Natural killer cell (primary cell): ENCODE results near the gene KANTR. TPM values are rescaled to one million over a fixed set of nuclear protein-coding genes. Genes with fewer than 3 reads are reported as not detected.

Experiments
- ATAC-seq, 3 donors: fragments of 150-1000 bp in 2 of 3; fragments of 200-7000 bp in 1 of 3; cut with Tn5 transposase; 1 replicate in 1 of 3; 2 replicates in 2 of 3; pipeline ENCODE4 v1.10.0; 2021; ENCODE audit warnings: mild to moderate bottlenecking in 2 of 3, moderate library complexity in 2 of 3
- DNase-seq, 2 donors: peaks; one replicate each; pipeline versions ENCODE4 v3.0.0 to v3.0.0-alpha.2; 2013 to 2021; ENCODE audit warnings: mixed read lengths in 1 of 2
- H3K27ac ChIP-seq: one replicate; pipeline ENCODE4 v1.5.1; 2013; ENCODE audit warnings: mild to moderate bottlenecking, low read length
- H3K27me3 ChIP-seq: one replicate; pipeline ENCODE4 v1.6.1; 2013; ENCODE audit warnings: low read length; ENCODE audit not compliant: control insufficient read depth, insufficient read depth
- H3K36me3 ChIP-seq: one replicate; pipeline ENCODE4 v1.6.1; 2013; ENCODE audit warnings: low read length; ENCODE audit not compliant: control insufficient read depth, insufficient read depth
- H3K4me1 ChIP-seq: one replicate; pipeline ENCODE4 v1.6.1; 2013; ENCODE audit warnings: low read length; ENCODE audit not compliant: control insufficient read depth, insufficient read depth
- H3K4me3 ChIP-seq: one replicate; pipeline ENCODE4 v1.5.1; 2013; ENCODE audit warnings: low read length
- H3K9me3 ChIP-seq: one replicate; pipeline ENCODE4 v1.6.1; 2013; ENCODE audit warnings: low read length; ENCODE audit not compliant: control insufficient read depth, insufficient read depth
- H3K27ac Mint-ChIP-seq, 2 donors: one replicate each; pipeline ENCODE4 v1.8.0; 2022; ENCODE audit warnings: mild to moderate bottlenecking in 2 of 2, mixed read lengths in 2 of 2, moderate library complexity in 1 of 2
- H3K27me3 Mint-ChIP-seq, 2 donors: one replicate each; pipeline ENCODE4 v1.8.0; 2022; ENCODE audit warnings: low read depth in 2 of 2, mixed read lengths in 2 of 2
- H3K36me3 Mint-ChIP-seq: one replicate; pipeline ENCODE4 v1.8.0; 2022; ENCODE audit warnings: mixed read lengths
- H3K4me1 Mint-ChIP-seq, 2 donors: one replicate each; pipeline ENCODE4 v1.8.0; 2022; ENCODE audit warnings: mixed read lengths in 2 of 2
- H3K4me3 Mint-ChIP-seq: one replicate; pipeline ENCODE4 v1.8.0; 2022; ENCODE audit warnings: mild to moderate bottlenecking, moderate library complexity, mixed read lengths
- H3K9me3 Mint-ChIP-seq, 2 donors: one replicate each; pipeline ENCODE4 v1.8.0; 2022; ENCODE audit warnings: mixed read lengths in 2 of 2
- WGBS: methylation state at CpG from one replicate; pipeline ENCODE4 v1.1.7; 2013; ENCODE audit warnings: missing lambda C conversion rate; ENCODE audit not compliant: insufficient coverage; 5-methylcytosine and 5-hydroxymethylcytosine counted together
- intact Hi-C: fragments of 100-400 bp; cut with micrococcal nuclease; formaldehyde crosslinking; loops from one replicate; pipeline ENCODE4 v1.14.2; 2022
- total RNA-seq, 4 donors: library from RNA; stranded (reverse); fragments of 120-200 nt in 1 of 4; gene quantifications; one replicate each; pipeline versions ENCODE4 v1.2.3 to v1.2.4, GENCODE V29; 2013 to 2022
- TF ChIP-seq, protein P1 (sequence below): fragments of 200-600 bp; IDR thresholded peaks from one replicate; pipeline ENCODE4 v1.8.0; 2022; ENCODE audit warnings: antibody characterized with exemption

KANTR gene
- total RNA-seq, 3 donors from 2014 or later (not counting 1 experiment from before 2014, with no cell fraction given): 15.1 to 18.1 (median 17.1) TPM

DNA sequence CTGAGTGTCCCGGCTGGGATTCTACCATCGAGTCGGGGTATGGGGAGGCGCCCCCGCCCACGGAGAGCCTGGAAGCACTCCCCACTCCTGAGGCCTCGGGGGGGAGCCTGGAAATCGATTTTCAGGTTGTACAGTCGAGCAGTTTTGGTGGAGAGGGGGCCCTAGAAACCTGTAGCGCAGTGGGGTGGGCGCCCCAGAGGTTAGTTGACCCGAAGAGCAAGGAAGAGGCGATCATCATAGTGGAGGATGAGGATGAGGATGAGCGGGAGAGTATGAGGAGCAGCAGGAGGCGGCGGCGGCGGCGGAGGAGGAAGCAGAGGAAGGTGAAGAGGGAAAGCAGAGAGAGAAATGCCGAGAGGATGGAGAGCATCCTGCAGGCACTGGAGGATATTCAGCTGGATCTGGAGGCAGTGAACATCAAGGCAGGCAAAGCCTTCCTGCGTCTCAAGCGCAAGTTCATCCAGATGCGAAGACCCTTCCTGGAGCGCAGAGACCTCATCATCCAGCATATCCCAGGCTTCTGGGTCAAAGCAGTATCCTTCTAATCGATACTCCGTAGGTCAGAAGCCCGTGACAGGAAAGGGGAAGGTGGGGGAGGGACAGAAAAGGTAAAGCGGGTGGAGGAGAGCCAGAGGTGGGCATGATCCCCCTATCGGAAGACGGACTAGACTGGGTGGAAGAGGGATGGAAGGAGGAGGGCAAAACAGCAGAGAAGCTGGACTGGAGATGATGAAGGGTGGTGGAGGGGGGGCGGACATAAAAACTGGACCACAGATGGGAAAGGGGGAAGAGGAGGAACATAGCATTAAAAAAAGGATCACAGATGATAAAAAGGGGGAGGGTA, 10.9 kb upstream of the KANTR start:
- H3K36me3 ChIP-seq: peaks cover 8% of the 10 kb centered on the region
- H3K36me3 Mint-ChIP-seq: no peaks in the 10 kb centered on the region
- peak overlapping the region; percentile 74 for H3K27ac ChIP-seq
- ATAC-seq: no peak
- H3K4me3 ChIP-seq: peak overlapping the region; percentile 81
- no peaks in the 10 kb centered on the region for H3K9me3 Mint-ChIP-seq
- 12% methylated on average over 29 of the region's 31 CpGs for WGBS
- no peaks in the 10 kb centered on the region for H3K27me3 ChIP-seq
- H3K27me3 Mint-ChIP-seq: no peaks in the 10 kb centered on the region
- H3K9me3 ChIP-seq: no peaks in the 10 kb centered on the region
- peaks cover 9 to 44% of the 10 kb centered on the region in 2 donors for H3K4me1 Mint-ChIP-seq
- intact Hi-C loops: loop anchor here (10.0 kb wide), 1 partner anchor 602 kb away; the partner anchor contains the start of gene HUWE1
- peaks cover 19% of the 10 kb centered on the region for H3K4me1 ChIP-seq
- TF ChIP-seq, protein P1, sequence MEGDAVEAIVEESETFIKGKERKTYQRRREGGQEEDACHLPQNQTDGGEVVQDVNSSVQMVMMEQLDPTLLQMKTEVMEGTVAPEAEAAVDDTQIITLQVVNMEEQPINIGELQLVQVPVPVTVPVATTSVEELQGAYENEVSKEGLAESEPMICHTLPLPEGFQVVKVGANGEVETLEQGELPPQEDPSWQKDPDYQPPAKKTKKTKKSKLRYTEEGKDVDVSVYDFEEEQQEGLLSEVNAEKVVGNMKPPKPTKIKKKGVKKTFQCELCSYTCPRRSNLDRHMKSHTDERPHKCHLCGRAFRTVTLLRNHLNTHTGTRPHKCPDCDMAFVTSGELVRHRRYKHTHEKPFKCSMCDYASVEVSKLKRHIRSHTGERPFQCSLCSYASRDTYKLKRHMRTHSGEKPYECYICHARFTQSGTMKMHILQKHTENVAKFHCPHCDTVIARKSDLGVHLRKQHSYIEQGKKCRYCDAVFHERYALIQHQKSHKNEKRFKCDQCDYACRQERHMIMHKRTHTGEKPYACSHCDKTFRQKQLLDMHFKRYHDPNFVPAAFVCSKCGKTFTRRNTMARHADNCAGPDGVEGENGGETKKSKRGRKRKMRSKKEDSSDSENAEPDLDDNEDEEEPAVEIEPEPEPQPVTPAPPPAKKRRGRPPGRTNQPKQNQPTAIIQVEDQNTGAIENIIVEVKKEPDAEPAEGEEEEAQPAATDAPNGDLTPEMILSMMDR: no peak
- peak in 1 of 2 donors; percentile 22 for DNase-seq
- H3K4me3 Mint-ChIP-seq: peak overlapping the region; percentile 95
- H3K27ac Mint-ChIP-seq: peak overlapping the region; percentile 86 to 95

DNA sequence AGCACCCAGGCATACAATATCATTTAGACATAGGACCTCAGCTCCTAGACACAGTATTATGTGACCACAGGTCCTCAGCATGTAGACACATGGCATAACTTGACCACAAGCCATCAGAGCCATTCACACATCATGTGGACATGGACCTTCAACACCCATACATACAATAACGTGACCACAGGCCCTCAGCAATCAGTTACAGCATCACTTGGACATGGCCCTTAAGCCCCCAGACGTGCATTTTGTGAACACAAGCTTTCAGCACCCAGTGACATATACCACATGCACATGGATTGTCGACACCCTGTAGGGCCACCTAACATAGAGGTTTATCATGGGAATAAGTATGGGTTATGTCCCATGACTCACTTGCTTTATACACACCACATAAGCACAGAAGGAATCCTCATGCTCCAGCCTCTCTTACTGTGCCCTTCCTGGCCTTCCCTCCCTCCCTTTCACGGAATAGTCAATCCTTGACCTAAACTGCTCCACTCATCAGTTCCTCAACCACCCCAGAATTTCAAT, 9.8 kb upstream of the KANTR start:
- Mint-ChIP-seq H3K4me3 (no peak overlapping the region), H3K36me3 (no peaks in the 10 kb centered on the region), H3K4me1 (peaks cover 19 to 55% of the 10 kb centered on the region in 2 donors), H3K9me3 (no peaks in the 10 kb centered on the region), H3K27me3 (no peaks in the 10 kb centered on the region), H3K27ac (peak overlapping the region; percentile 81 to 86)
- Histone ChIP-seq H3K27me3 (no peaks in the 10 kb centered on the region), H3K27ac (no peak overlapping the region), H3K9me3 (no peaks in the 10 kb centered on the region), H3K4me3 (no peak overlapping the region), H3K4me1 (peaks cover 28% of the 10 kb centered on the region), H3K36me3 (peaks cover 8% of the 10 kb centered on the region)
- TF ChIP-seq, protein P1: no peak
- DNase-seq (peak in 1 of 2 donors; percentile 39), ATAC-seq (no peak)
- WGBS: 95% methylated on average over 2 of the region's 4 CpGs
- intact Hi-C loops: loop anchor here (10.0 kb wide), 1 partner anchor 601 kb away; the partner anchor contains the start of gene HUWE1

DNA sequence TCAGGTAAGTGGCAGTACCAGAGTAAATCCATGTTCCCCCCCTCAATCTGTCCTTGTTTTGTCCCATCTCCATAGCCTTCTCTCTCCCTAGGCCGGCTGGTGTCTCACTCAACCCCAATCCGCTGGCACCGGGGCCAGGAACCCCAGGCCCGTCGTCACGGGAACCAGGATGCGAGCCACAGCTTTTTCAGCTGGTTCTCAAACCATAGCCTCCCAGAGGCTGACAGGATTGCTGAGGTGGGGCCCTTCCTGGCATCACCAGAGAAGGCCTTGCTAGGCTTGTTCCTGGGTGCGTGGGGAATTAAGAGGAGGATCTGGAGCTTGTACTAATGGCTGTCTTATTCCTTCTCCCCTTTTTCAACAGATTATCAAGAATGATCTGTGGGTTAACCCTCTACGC, 9.1 kb upstream of the KANTR start:
- no peaks in the 10 kb centered on the region for H3K27me3 ChIP-seq
- peaks cover 28% of the 10 kb centered on the region for H3K4me1 ChIP-seq
- no peaks in the 10 kb centered on the region for H3K27me3 Mint-ChIP-seq
- ATAC-seq (no peak), DNase-seq (no peak)
- H3K27ac ChIP-seq: no peak overlapping the region
- no peak overlapping the region for H3K4me3 ChIP-seq
- intact Hi-C loops: loop anchor here (5.0 to 10.0 kb wide), 2 partner anchors 142 to 600 kb away; partner anchors contain the start of genes HUWE1 and KDM5C
- 100% methylated on average over 7 of the region's 9 CpGs for WGBS
- H3K9me3 ChIP-seq: no peaks in the 10 kb centered on the region
- H3K36me3 Mint-ChIP-seq: no peaks in the 10 kb centered on the region
- no peaks in the 10 kb centered on the region for H3K9me3 Mint-ChIP-seq
- TF ChIP-seq, protein P1: no peak
- H3K4me3 Mint-ChIP-seq: peak overlapping the region; percentile 26
- H3K36me3 ChIP-seq: peaks cover 8% of the 10 kb centered on the region
- H3K4me1 Mint-ChIP-seq: peaks cover 19 to 57% of the 10 kb centered on the region in 2 donors
- peak overlapping the region; percentile 60 to 86 for H3K27ac Mint-ChIP-seq
